C4-2B (cell line): ENCODE data around the gene BUD23.

ENCODE experiments used
- ZFX ChIP-seq: fragments of 450-650 bp; IDR thresholded peaks from 2 replicates; pipeline ENCODE4 v1.6.1; 2017
- TF ChIP-seq, protein P1 (sequence below): fragments of 450-650 bp; conservative IDR thresholded peaks from 2 replicates; pipeline ENCODE4 v1.5.1; 2017; ENCODE audit warnings: mild to moderate bottlenecking

DNA sequence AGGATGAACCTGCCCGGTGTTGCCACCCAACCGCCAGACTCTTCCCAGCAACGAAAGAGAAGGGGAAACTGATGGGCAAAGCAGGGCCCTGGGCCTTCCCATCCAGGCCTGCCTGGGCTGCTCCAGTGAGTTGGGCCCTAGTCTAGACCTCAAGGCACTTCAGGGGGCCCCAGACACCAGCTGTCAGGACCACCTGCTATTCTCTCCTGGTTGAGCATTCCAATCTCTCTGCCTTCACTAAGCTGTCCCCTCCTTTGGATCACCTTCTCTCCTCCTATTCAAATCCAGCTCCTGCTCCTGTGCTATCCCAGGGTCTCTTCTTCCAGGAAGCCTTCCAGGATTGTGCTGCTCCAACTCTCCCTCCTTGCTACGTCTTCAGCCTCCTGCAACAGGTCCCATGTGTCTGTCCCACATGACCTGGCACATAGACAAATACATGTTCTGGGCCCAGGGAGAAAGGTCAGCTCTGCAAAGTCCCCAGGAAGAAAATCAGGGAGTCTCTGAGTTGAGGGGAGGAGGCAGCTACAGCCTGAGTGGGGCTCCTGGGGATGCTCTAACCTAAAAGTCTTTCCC, 33.0 kb downstream of the BUD23 start:
- TF ChIP-seq, protein P1, sequence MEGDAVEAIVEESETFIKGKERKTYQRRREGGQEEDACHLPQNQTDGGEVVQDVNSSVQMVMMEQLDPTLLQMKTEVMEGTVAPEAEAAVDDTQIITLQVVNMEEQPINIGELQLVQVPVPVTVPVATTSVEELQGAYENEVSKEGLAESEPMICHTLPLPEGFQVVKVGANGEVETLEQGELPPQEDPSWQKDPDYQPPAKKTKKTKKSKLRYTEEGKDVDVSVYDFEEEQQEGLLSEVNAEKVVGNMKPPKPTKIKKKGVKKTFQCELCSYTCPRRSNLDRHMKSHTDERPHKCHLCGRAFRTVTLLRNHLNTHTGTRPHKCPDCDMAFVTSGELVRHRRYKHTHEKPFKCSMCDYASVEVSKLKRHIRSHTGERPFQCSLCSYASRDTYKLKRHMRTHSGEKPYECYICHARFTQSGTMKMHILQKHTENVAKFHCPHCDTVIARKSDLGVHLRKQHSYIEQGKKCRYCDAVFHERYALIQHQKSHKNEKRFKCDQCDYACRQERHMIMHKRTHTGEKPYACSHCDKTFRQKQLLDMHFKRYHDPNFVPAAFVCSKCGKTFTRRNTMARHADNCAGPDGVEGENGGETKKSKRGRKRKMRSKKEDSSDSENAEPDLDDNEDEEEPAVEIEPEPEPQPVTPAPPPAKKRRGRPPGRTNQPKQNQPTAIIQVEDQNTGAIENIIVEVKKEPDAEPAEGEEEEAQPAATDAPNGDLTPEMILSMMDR = no peak
- no peak for TF ChIP-seq ZFX
